GM23248 (cell line): ENCODE measurements around the gene UPF1.

Source experiments
- EZH2 ChIP-seq: fragments of 200-600 bp; sonication (generic); IDR thresholded peaks from 2 replicates; pipeline ENCODE4 v1.6.1; 2018; ENCODE audit warnings: antibody characterized with exemption, mild to moderate bottlenecking; ENCODE audit not compliant: insufficient read depth, poor library complexity, severe bottlenecking
- EZH2phosphoT487 ChIP-seq: fragments of 200-600 bp; sonication (generic); IDR thresholded peaks from 2 replicates; pipeline ENCODE4 v1.6.1; 2018; ENCODE audit warnings: antibody characterized with exemption, moderate library complexity, mild to moderate bottlenecking, low read depth; ENCODE audit not compliant: insufficient read depth

DNA sequence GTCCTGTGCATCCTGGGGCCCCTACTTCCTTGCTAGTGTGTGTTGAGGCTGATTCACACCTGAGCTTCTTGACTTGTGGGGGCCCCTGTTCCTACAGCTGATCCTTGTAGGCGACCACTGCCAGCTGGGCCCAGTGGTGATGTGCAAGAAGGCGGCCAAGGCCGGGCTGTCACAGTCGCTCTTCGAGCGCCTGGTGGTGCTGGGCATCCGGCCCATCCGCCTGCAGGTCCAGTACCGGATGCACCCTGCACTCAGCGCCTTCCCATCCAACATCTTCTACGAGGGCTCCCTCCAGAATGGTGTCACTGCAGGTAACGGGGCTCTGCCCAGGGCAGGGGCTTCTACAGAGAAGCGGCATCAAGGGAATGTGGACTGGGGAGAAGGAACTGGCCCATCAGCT is 25.5 kb downstream of the UPF1 start:
- TF ChIP-seq EZH2 = no peak
- TF ChIP-seq EZH2phosphoT487 = no peak
